Endothelial cell of umbilical vein (primary cell): Measurements from ENCODE around the gene FAM193B.

Source experiments
- CTCF ChIP-seq, 2 donors: IDR thresholded peaks; 1 replicate in 1 of 2; 2 replicates in 1 of 2; pipeline ENCODE4 v1.5.1; 2011; ENCODE audit warnings: low read length in 2 of 2, mild to moderate bottlenecking in 2 of 2, moderate library complexity in 2 of 2, control low read depth in 1 of 2, inconsistent platforms in 1 of 2, low read depth in 1 of 2; ENCODE audit not compliant: insufficient read depth in 1 of 2; ENCODE audit errors: extremely low read depth in 1 of 2
- MAX ChIP-seq: IDR thresholded peaks from 2 replicates; pipeline ENCODE4 v1.6.1; 2011; ENCODE audit not compliant: insufficient read depth, insufficient read length
- POLR2A ChIP-seq: IDR thresholded peaks from 2 replicates; pipeline ENCODE4 v1.6.1; 2012; ENCODE audit warnings: low read depth, mild to moderate bottlenecking, control low read depth, low read length

- TF ChIP-seq CTCF (IDR thresholded peaks at IDR 0.05; ENCODE audit: extremely low read depth in 1 of 2, insufficient read depth in 1 of 2, low read depth in 1 of 2, low read length in 2 of 2) (no peak), POLR2A (peak; percentile 87), MAX (no peak)
These were observed 58.9 kb downstream of the FAM193B start for GRCh38 chr5:177495243-177496060.
